GM13976 (cell line): ENCODE data around the gene TMEM131.

Experiments
- DNase-seq: peaks from one replicate; pipeline ENCODE4 v3.0.0; 2012; ENCODE audit warnings: low spot score
- in situ Hi-C: fragments of 300-500 bp; cut with MboI; formaldehyde crosslinking; loops from one replicate; pipeline ENCODE4 v1.12.0; 2022; ENCODE audit warnings: low sequenced_read_pairs, mixed read lengths, inconsistent platforms; ENCODE audit not compliant: unreplicated experiment
- TF ChIP-seq, protein P1 (sequence below): IDR thresholded peaks from 2 replicates; pipeline ENCODE4 v1.5.1; 2012; ENCODE audit warnings: borderline replicate concordance, mild to moderate bottlenecking; ENCODE audit not compliant: insufficient read depth; ENCODE audit errors: extremely low read depth, missing control alignments, control extremely low read depth

TMEM131 gene

GRCh38 chr2:97708048-97708380 is 287.7 kb downstream of the TMEM131 start:
- no peak for DNase-seq
- in situ Hi-C loops: loop anchor here (10.0 kb wide), 1 partner anchor 677 kb away; no protein-coding TSS in a partner anchor
- TF ChIP-seq, protein P1, sequence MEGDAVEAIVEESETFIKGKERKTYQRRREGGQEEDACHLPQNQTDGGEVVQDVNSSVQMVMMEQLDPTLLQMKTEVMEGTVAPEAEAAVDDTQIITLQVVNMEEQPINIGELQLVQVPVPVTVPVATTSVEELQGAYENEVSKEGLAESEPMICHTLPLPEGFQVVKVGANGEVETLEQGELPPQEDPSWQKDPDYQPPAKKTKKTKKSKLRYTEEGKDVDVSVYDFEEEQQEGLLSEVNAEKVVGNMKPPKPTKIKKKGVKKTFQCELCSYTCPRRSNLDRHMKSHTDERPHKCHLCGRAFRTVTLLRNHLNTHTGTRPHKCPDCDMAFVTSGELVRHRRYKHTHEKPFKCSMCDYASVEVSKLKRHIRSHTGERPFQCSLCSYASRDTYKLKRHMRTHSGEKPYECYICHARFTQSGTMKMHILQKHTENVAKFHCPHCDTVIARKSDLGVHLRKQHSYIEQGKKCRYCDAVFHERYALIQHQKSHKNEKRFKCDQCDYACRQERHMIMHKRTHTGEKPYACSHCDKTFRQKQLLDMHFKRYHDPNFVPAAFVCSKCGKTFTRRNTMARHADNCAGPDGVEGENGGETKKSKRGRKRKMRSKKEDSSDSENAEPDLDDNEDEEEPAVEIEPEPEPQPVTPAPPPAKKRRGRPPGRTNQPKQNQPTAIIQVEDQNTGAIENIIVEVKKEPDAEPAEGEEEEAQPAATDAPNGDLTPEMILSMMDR: no peak

DNA sequence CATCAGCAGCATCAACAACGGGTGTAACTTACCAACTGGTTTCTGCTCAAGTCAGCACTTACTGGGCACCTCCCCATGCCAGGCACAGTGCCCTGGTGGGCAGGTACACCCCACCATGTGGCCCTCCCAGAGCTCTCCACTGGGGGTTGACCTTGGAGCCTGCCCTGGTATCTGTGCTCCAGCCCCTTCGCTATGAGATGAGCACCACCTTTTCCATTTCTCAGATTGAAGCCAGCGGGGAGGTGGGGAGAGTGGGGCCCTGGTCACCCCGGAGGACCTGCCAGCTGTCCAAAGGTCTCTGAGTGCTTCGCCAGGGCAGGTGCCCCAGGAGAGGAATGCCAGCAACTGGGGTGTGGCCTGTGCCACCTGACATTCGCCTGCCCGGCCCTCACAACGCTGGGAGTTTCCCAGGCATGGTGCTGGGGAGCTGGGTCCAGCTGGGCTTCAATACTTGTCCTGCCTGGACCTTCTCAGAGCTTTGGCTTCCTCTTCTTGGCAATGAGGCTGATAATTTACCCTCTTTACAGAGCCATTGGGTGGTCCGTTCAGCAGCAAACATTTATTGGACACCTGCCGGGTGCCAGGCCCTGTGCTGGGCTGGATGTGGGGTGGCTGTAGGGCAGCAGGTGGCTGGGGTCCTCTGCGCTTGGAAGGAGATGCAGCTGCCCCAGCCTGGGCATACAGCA is 288.2 kb downstream of the TMEM131 start:
- TF ChIP-seq, protein P1: no peak
- in situ Hi-C loops: loop anchor here (10.0 kb wide), 1 partner anchor 677 kb away; no protein-coding TSS in a partner anchor
- DNase-seq: no peak

DNA sequence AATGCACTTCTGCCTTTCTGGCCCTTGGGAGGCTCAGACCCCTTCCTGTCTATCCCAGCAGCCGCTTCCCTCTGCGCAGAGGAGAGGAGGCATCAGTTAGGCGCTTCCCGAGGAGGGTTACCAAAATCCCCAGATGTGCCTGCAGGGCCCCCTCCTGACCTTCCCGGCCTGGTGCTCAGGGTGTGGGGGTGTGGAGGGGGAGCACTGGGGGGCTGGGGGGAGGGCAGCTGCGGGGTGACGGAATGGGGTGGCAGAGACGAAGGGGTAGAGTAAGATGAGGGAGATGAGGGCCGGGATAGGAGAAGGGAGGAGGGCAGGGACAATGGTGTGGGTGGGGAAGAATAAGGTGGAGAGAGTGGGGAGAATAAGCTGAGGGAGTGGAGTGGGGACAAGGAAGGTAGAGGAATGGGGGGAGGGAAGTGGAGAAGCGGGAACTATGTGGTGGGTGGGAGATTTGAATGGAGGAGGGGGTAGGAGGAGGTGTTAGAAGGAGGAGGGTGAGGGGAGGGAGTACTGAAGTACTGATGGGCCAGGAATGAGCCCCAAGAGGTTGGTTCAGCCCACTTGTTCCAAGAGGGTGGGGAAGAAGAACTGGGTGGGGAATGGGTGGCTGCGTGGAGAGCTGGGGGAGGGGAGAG is 288.9 kb downstream of the TMEM131 start:
- TF ChIP-seq, protein P1: no peak
- DNase-seq: no peak
- in situ Hi-C loops: loop anchor here (10.0 kb wide), 1 partner anchor 678 kb away; no protein-coding TSS in a partner anchor
